Measurements from ENCODE around the gene CENPN. TPM values are rescaled to one million over a fixed set of nuclear protein-coding genes. Genes with fewer than 3 reads are reported as not detected.

The CENPN gene
- total and polyA plus RNA-seq, 2 of the 13 experiments (the other 11 are each of a cell fraction or from before 2014, with no cell fraction given) = 29.7 to 129 TPM

GRCh38 chr16:80968386-80969113 is 38.5 kb upstream of the CENPN start:
- H3K4me1 ChIP-seq (ENCODE audit: insufficient read depth, low read length) = peaks cover 12% of the 10 kb centered on the region; the same call in 1 of the 2 replicates
- H3K9ac ChIP-seq (ENCODE audit: insufficient read depth, low read depth, low read length) = no peak overlapping the region
- WGBS (ENCODE audit: low lambda C conversion rate) = 79% methylated on average over 4 of the region's 4 CpGs
- ATAC-seq (peak; percentile 76), FAIRE-seq (no peak), DNase-seq (ENCODE audit: low spot score) (no peak)
- H3K9me3 ChIP-seq (ENCODE audit: low read length) = no peaks in the 10 kb centered on the region
- no peak overlapping the region for H3K27ac ChIP-seq (ENCODE audit: extremely low read length, insufficient read depth, low read length)
- no peak overlapping the region for H3K4me2 ChIP-seq (ENCODE audit: low read depth, low read length)
- BruUV-seq (replicated peaks) = no TSS peak
- in situ Hi-C loops (cut with HindIII; ENCODE audit: extremely low pct_ligation_motif_present, low pct_unique_long_range_greater_than_20kb) = no loop called here
- no peaks in the 10 kb centered on the region for H4K20me1 ChIP-seq (ENCODE audit: insufficient read depth, low read length)
- intact Hi-C loops (cut with micrococcal nuclease; ENCODE audit: unreplicated experiment) = no loop called here
- no peak overlapping the region for H3K4me3 ChIP-seq (replicated peaks in 1 of 3; ENCODE audit: insufficient read depth in 1 of 3, low read depth in 2 of 3, low read length in 3 of 3)
- peaks cover 1 to 4% of the 10 kb centered on the region in 2 experiments; a peak in 1 of 5 replicates for H3K36me3 ChIP-seq (replicated peaks in 1 of 2; ENCODE audit: control insufficient read depth in 1 of 2, insufficient read depth in 2 of 2, low read length in 2 of 2)
- no peak for TF ChIP-seq ZNF549 (CRISPR knock-in tag; IDR thresholded peaks at IDR 0.05)
- peak; percentile 30; the same call in 1 of the 2 replicates for TF ChIP-seq PATZ1 (CRISPR knock-in tag; IDR thresholded peaks at IDR 0.05)
- TF ChIP-seq CTCF (CRISPR knock-in tag; IDR thresholded peaks at IDR 0.05) = 0 out of 2 replicates have a peak, but pooled peaks have one; percentile 24
- TF ChIP-seq FUBP1 (CRISPR knock-in tag; IDR thresholded peaks at IDR 0.05; ENCODE audit: borderline replicate concordance) = no peak
- TF ChIP-seq STAG1 (CRISPR knock-in tag; IDR thresholded peaks at IDR 0.05) = peak; percentile 46
- no peak for TF ChIP-seq ZNF281 (CRISPR knock-in tag; IDR thresholded peaks at IDR 0.05; ENCODE audit: borderline replicate concordance)
- no peak for TF ChIP-seq ZBTB37 (CRISPR knock-in tag; IDR thresholded peaks at IDR 0.05)
- no peak for TF ChIP-seq ZNF576 (CRISPR knock-in tag; IDR thresholded peaks at IDR 0.05)
- no peak for TF ChIP-seq BRD4 (CRISPR knock-in tag; IDR thresholded peaks at IDR 0.05)
- peak; percentile 42; the same call in 1 of the 2 replicates for TF ChIP-seq ELF3 (CRISPR knock-in tag; IDR thresholded peaks at IDR 0.05)
- TF ChIP-seq TMF1 (CRISPR knock-in tag; IDR thresholded peaks at IDR 0.05; ENCODE audit: low read depth) = no peak
- H2AFZ ChIP-seq (ENCODE audit: low read length) = no peak overlapping the region
- ChIA-PET POLR2A (no interaction called here), CTCF (ENCODE audit: low intra/inter-chr PET ratio, low total read pairs) (interaction anchor here (1.4 kb wide), 1 partner anchor 67 kb away, joined by 6 read pairs; the partner anchor contains the start of gene ATMIN)
- no peaks in the 10 kb centered on the region for H3K79me2 ChIP-seq (ENCODE audit: insufficient read depth, low read length)
- no peaks in the 10 kb centered on the region for H3K27me3 ChIP-seq (ENCODE audit: control insufficient read depth in 1 of 2, insufficient read depth in 2 of 2, low read length in 2 of 2)

All from HepG2 (cell line).